WERI-Rb-1 (cell line): ENCODE measurements around the gene CCDC136.

Experiments used
- DNase-seq: peaks from one replicate; pipeline ENCODE4 v3.0.0-alpha.2; 2020
- H3K27ac ChIP-seq: fragments of 250-450 bp; sonication (Bioruptor Pico); 2 replicates; pipeline ENCODE4 v1.5.1; 2020; ENCODE audit warnings: mild to moderate bottlenecking, moderate library complexity
- H3K27me3 ChIP-seq: fragments of 250-450 bp; sonication (Bioruptor Pico); 2 replicates; pipeline ENCODE4 v1.5.1; 2021; ENCODE audit warnings: mild to moderate bottlenecking, low read depth, moderate library complexity; ENCODE audit not compliant: insufficient read depth, severe bottlenecking
- H3K36me3 ChIP-seq: fragments of 250-450 bp; sonication (Bioruptor Pico); 2 replicates; pipeline ENCODE4 v1.5.1; 2020; ENCODE audit warnings: mild to moderate bottlenecking, moderate library complexity
- H3K4me3 ChIP-seq: 2 replicates; pipeline ENCODE4 v1.5.1; 2011; ENCODE audit warnings: low read depth, mild to moderate bottlenecking, control low read depth, low read length
- H3K9me3 ChIP-seq: fragments of 250-450 bp; sonication (Bioruptor Pico); 2 replicates; pipeline ENCODE4 v1.5.1; 2021; ENCODE audit warnings: mild to moderate bottlenecking, moderate library complexity; ENCODE audit not compliant: severe bottlenecking
- CTCF ChIP-seq: IDR thresholded peaks from 2 replicates; pipeline ENCODE4 v1.5.1; 2011; ENCODE audit warnings: low read depth, mild to moderate bottlenecking, control low read depth, inconsistent platforms, low read length

Gene CCDC136

DNA sequence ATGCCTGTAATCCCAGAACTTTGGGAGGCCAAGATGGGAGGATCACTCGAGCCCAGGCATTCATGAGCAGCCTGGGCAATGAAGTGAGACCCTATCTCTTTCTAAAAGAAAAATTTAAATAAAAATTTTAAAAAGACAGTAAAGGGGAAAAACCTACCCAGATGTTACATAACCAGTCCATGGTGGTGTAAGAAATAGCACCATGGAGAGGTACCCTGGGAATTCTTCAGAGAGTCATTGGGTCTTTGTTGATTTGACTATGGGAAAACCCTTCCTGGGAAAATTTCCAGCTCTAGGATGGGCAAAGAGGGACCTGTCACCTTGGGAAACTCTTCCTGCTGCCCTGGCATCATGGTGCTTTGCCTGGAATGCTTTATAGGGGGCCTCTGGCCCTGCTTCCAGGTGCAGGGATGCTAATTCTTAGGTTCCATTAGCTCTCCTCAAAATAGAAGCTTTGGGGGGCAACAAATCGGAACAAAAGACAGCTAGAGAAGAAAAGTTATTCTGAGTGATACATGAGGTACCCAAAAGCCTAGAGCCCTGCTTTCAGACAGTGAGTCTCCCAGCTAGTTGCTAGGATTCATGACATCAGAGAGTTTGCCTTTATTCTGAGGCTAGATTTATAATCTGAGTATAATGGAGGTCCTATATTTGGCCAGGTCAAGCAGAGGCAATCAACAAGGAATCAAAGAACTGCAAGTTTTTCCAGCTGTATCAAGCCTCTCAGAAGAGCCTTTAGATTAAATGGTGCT is 10.1 kb downstream of the CCDC136 start:
- H3K36me3 ChIP-seq: no peaks in the 10 kb centered on the region; the same call in 1 of the 2 replicates
- DNase-seq: no peak
- no peak for TF ChIP-seq CTCF
- no peaks in the 10 kb centered on the region for H3K9me3 ChIP-seq
- H3K27me3 ChIP-seq: no peaks in the 10 kb centered on the region
- no peak overlapping the region for H3K4me3 ChIP-seq
- no peak overlapping the region for H3K27ac ChIP-seq

- no peaks in the 10 kb centered on the region; the same call in 1 of the 2 replicates for H3K36me3 ChIP-seq
- no peak overlapping the region for H3K27ac ChIP-seq
- H3K9me3 ChIP-seq: no peaks in the 10 kb centered on the region
- TF ChIP-seq CTCF: no peak
- DNase-seq: no peak
- no peak overlapping the region for H3K4me3 ChIP-seq
- H3K27me3 ChIP-seq: no peaks in the 10 kb centered on the region
Observed at GRCh38 chr7:128804484-128804883, 12.7 kb downstream of the CCDC136 start.

DNA sequence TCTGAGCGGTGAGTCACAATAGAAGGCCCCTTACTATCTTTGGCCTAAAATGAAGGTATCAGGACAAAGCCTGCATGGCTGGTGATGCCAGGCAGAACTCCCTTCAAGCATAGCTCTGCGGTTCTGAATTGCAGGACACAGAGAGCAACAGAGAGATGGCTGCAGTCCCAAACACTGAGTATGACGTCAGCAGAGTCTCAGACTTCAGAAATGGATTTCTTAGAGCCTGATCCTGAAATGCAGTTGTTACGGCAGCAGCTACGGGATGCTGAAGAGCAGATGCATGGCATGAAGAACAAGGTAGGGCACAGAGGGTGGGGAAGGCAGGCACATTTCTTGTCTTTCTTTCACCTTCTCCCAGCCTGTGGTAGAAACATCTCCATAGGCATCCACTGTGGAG is 13.5 kb downstream of the CCDC136 start:
- H3K9me3 ChIP-seq: no peaks in the 10 kb centered on the region
- DNase-seq: no peak
- no peaks in the 10 kb centered on the region for H3K27me3 ChIP-seq
- no peaks in the 10 kb centered on the region; the same call in 1 of the 2 replicates for H3K36me3 ChIP-seq
- H3K4me3 ChIP-seq: no peak overlapping the region
- H3K27ac ChIP-seq: no peak overlapping the region
- TF ChIP-seq CTCF: no peak

GRCh38 chr7:128807191-128807590 is 15.4 kb downstream of the CCDC136 start:
- no peak for TF ChIP-seq CTCF
- Histone ChIP-seq H3K36me3 (no peaks in the 10 kb centered on the region; the same call in 1 of the 2 replicates), H3K27me3 (no peaks in the 10 kb centered on the region), H3K4me3 (no peak overlapping the region), H3K9me3 (no peaks in the 10 kb centered on the region), H3K27ac (no peak overlapping the region)
- no peak for DNase-seq

DNA sequence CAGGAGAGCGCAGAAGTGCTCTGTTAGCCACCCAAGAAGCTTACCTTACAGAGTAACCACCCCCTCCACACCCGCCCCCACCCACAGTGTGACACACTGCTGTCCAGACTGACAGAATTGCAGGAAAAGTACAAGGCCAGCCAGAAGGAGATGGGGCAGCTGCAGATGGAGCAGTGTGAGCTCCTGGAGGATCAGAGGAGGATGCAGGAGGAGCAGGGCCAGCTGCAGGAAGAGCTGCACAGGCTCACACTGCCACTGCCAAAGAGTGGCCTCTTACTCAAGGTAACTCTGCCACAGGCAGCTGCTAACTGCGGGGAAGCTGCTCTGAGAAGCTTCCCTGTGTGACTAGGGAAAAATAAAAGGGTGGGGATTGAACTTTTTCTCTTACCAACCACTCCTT is 17.6 kb downstream of the CCDC136 start:
- Histone ChIP-seq H3K27ac (no peak overlapping the region), H3K4me3 (no peak overlapping the region), H3K27me3 (no peaks in the 10 kb centered on the region), H3K9me3 (no peaks in the 10 kb centered on the region), H3K36me3 (no peaks in the 10 kb centered on the region; the same call in 1 of the 2 replicates)
- no peak for DNase-seq
- TF ChIP-seq CTCF: no peak

DNA sequence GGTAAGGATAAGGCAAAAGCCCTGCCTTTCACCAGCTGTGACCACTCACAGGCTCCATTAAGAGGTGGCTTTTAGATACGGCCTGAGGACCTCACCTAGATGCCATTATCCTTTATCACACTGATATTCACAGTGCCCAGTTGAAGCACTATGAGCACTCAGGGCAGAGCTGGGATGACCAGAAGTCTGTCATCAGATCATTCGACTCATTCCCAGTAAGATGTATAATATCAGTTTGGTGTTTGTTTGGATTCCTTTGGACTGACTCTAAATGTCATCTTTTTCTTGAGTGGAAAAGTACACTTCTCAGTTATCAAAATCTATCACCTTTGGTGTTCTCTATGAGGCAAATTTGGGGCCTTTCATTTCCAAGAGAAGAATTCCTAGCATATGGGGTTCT is 18.7 kb downstream of the CCDC136 start:
- TF ChIP-seq CTCF: no peak
- H3K9me3 ChIP-seq: no peaks in the 10 kb centered on the region
- no peak overlapping the region for H3K27ac ChIP-seq
- H3K36me3 ChIP-seq: no peaks in the 10 kb centered on the region
- no peaks in the 10 kb centered on the region for H3K27me3 ChIP-seq
- no peak overlapping the region for H3K4me3 ChIP-seq
- DNase-seq: no peak
